Omental fat pad (tissue), 4 donors: ENCODE data around the gene BSG. TPM values are rescaled to one million over a fixed set of nuclear protein-coding genes. Genes with fewer than 3 reads are reported as not detected.
"Not testable (repeated sequence)": the region's sequence is repeated elsewhere in the genome, so short reads cannot be mapped to it uniquely, and the experiment has no call there.

Experiments
- ATAC-seq: fragments of 150-250 bp; one replicate; pipeline ENCODE4 v1.9.1; 2016; ENCODE audit warnings: mild to moderate bottlenecking, moderate library complexity; ENCODE audit not compliant: low FRiP score
- DNase-seq: peaks from one replicate; pipeline ENCODE4 v3.0.0-alpha.2; 2019; ENCODE audit warnings: low spot score
- total RNA-seq, 4 donors: library from RNA; depleted of rRNA; stranded (reverse); fragments of >200 nt; gene quantifications; one replicate each; pipeline ENCODE4 v1.1.0, GENCODE V29; 2016
- TF ChIP-seq, protein P1 (sequence below), 3 donors: fragments of 450-650 bp; IDR thresholded peaks; one replicate each; pipeline ENCODE4 v1.5.1; 2016 to 2017; ENCODE audit warnings: antibody characterized with exemption in 3 of 3, mild to moderate bottlenecking in 3 of 3, moderate library complexity in 2 of 3

Gene BSG
- total RNA-seq, 4 donors from 2014 or later, result 331 to 521 (median 417) TPM

DNA sequence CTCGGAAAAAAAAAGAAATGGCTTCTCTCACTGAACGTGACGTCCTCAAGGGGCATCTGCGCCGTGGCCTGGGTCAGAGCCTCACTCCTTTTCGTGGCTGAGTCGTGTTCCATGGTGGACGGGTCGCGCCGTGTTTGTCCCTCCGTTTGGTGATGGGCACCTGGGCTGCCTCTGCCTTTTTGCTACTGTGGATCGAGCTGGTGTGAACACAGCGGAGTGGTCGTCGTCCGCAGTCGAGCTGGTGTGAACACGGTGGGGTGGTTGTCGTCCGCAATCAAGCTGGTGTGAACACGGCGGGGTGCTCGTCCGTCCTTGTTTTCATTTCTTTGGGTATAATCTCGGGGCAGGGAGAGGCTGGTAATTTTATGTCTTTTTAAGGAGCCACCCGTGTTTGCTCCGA lies 28.9 kb downstream of the BSG start:
- TF ChIP-seq, protein P1, sequence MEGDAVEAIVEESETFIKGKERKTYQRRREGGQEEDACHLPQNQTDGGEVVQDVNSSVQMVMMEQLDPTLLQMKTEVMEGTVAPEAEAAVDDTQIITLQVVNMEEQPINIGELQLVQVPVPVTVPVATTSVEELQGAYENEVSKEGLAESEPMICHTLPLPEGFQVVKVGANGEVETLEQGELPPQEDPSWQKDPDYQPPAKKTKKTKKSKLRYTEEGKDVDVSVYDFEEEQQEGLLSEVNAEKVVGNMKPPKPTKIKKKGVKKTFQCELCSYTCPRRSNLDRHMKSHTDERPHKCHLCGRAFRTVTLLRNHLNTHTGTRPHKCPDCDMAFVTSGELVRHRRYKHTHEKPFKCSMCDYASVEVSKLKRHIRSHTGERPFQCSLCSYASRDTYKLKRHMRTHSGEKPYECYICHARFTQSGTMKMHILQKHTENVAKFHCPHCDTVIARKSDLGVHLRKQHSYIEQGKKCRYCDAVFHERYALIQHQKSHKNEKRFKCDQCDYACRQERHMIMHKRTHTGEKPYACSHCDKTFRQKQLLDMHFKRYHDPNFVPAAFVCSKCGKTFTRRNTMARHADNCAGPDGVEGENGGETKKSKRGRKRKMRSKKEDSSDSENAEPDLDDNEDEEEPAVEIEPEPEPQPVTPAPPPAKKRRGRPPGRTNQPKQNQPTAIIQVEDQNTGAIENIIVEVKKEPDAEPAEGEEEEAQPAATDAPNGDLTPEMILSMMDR (IDR thresholded peaks at IDR 0.05), result no peak
- DNase-seq, result no peak
- no peak for ATAC-seq

DNA sequence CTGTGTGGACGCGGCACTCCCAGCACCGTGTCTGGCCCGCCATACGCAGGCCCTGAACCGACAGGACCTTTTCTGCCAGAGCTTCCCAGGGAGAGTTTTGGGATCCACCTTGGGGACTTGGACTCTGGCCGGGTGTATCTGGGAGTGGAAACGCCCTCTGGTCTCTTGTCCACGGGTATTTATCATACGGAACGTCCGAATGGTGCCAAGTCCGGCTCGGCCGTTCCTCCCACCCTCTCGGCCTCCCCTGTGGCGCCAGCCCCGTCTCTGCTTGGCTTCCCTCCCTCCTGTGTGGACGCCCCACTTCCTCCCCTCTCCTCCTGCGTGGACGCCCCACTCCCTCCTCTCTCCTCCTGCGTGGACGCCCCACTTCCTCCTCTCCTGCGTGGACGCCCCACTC lies 29.4 kb downstream of the BSG start:
- ATAC-seq, result no peak
- TF ChIP-seq, protein P1 (IDR thresholded peaks at IDR 0.05), result no peak
- DNase-seq, result no peak

DNA sequence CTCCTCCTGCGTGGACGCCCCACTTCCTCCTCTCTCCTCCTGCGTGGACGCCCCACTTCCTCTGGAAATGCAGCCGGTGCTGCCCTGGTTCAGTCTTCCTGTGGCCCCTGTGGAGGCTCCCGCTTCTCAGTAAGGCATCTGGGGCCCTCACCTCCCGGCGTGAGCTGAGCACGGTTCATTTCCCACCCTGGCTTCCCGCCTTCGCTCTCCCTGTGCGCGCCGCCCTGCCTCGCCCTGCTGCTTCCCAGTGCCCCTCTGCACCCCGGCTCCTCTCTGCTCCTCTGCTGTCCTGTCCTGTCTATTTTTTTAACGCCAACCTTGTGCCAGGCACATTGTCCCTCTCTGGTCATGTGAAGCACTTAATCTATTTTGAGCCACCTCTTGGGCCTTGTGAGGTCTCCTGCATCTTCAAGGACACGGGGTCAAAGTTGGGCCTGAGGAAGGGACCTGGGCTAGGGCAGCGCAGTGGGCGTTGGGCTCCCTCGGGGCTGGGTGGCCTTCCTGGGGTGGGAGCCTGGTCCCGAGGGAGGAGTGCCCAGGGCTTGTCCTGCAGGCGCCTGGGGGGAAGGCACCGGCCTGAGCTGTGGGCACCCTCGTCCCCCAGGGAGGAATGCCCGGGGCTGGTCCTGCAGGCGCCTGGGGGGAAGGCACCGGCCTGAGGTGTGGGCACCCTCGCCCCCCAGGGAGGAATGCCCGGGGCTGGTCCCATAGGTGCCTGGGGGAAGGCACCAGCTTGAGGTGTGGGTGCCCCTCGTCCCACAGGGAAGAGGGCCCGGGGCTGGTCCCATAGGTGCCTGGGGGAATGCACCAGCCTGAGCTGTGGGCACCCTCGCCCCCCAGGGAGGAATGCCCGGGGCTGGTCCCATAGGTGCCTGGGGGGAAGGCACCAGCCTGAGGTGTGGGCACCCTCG lies 30.2 kb downstream of the BSG start:
- TF ChIP-seq, protein P1 (IDR thresholded peaks at IDR 0.05), result no peak
- ATAC-seq (no peak), DNase-seq (no peak)

DNA sequence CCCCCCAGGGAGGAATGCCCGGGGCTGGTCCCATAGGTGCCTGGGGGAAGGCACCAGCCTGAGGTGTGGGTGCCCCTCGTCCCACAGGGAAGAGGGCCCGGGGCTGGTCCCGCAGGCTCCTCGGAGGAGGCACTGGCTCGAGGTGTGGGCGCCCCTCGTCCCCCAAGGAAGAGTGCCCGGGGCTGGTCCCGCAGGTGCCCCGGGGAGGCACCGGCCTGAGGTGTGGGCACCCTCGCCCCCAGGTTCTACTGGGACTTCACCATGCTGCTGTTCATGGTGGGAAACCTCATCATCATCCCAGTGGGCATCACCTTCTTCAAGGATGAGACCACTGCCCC lies 30.9 kb downstream of the BSG start:
- ATAC-seq, DNase-seq: not testable (repeated sequence)

DNA sequence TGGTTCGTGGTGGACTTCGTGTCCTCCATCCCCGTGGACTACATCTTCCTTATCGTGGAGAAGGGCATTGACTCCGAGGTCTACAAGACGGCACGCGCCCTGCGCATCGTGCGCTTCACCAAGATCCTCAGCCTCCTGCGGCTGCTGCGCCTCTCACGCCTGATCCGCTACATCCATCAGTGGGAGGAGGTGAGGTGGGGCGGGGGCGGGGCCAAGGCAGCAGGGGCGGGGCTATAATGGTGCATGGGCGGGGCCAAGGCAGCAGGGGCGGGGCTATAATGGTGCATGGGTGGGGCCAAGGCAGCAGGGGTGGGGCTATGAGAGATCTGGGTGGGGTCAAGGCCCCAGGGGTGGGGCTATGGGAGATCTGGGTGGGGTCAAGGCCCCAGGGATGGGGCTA lies 31.4 kb downstream of the BSG start:
- ATAC-seq, DNase-seq: not testable (repeated sequence)

DNA sequence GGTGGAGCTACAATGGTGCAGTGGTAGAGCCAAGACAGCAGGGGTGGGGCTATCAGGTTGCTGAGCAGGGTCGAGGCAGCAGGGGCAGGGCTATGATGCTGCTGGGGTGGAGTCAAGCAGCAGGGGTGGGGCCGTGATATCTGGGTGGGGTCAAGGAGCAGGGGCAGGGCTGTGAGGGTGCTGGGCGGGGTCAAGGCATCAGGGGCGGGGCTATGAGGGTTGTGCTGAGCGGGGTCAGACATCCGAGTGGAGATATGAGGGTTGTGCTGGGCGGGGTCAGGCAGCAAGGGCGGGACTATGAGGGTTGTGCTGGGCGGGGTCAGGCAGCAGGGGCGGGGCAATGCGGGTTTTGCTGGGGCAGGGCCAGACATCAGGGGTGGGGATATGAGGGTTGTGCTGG lies 32.0 kb downstream of the BSG start:
- no peak for DNase-seq
- no peak for ATAC-seq
- TF ChIP-seq, protein P1 (IDR thresholded peaks at IDR 0.05), result no peak

DNA sequence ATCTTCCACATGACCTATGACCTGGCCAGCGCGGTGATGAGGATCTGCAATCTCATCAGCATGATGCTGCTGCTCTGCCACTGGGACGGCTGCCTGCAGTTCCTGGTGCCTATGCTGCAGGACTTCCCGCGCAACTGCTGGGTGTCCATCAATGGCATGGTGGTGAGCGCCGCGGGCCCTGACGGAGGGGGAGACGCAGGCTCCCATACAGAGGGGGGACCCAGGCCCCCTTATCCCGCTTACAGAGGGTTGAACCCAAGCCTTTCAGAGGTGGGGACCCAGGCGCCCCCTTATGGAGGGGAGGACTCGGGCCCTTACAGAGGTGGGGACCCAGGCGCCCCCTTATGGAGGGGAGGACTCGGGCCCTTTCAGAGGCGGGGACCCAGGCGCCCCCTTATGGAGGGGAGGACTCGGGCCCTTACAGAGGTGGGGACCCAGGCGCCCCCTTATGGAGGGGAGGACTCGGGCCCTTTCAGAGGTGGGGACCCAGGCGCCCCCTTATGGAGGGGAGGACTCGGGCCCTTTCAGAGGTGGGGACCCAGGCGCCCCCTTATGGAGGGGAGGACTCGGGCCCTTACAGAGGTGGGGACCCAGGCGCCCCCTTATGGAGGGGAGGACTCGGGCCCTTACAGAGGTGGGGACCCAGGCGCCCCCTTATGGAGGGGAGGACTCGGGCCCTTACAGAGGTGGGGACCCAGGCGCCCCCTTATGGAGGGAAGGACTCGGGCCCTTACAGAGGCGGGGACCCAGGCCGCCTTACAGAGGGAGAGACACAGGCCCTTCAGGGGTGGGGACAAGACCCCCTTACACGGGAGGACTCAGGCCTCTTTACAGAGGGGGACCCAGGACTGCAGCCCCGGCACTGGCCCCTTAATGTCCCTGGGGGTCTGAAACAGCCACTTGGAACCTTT lies 32.9 kb downstream of the BSG start:
- ATAC-seq, DNase-seq: not testable (repeated sequence)

DNA sequence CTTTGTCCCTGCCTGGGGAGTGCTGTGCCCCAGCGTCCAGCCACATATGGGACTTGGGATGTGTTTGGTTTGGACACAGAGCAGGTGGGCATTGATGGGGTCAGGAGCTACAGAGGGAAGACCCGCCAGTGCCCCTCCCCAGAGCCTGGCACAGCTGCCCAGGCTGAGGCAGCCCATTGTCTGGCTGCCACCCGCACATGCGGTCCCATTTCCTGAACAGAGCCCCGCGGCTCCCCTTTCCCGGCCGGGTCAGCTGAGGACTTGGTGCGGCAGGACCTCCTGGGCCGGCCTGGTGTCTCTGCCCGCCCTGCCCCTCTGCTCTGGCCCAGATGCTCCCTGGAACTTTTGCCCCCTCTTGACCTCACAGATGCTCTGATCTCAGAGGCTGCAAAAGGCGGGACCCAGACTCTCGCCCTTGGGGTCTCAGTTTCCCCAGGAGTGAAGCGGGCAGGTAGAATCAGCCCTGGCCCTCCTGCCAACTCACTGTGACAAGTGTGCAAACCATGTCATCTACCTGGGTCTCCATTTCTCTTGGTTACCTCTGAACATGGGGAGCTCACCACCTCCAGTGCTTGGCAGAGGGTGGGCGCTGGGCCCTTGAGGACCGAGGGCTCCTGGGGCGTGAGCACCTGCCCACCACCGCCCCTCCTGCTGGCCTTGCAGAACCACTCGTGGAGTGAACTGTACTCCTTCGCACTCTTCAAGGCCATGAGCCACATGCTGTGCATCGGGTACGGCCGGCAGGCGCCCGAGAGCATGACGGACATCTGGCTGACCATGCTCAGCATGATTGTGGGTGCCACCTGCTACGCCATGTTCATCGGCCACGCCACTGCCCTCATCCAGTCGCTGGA lies 35.1 kb downstream of the BSG start:
- TF ChIP-seq, protein P1 (IDR thresholded peaks at IDR 0.05), result no peak
- ATAC-seq (no peak), DNase-seq (no peak)
